Ammon's horn (tissue), 1 donor: ENCODE measurements around the gene ECHDC1.
"Not testable (repeated sequence)": the region's sequence is repeated elsewhere in the genome, so short reads cannot be mapped to it uniquely, and the experiment has no call there.

Experiments
- DNase-seq: peaks from one replicate; pipeline ENCODE4 v3.0.0-alpha.2; 2016; ENCODE audit warnings: low spot score

Gene ECHDC1

GRCh38 chr6:127342946-127343808 lies at the start of gene ECHDC1:
Gene ECHDC1 (minus strand): TSS chr6:127343609. CDS start chr6:127331028, 12,581 bp downstream.
- peak; percentile 77 for DNase-seq

- no peak for DNase-seq
Observed at GRCh38 chr6:127392301-127392700, 48.9 kb upstream of the ECHDC1 start.

- no peak for DNase-seq
Observed at GRCh38 chr6:127391094-127391953, 47.9 kb upstream of the ECHDC1 start.

GRCh38 chr6:127389706-127390105 lies 46.3 kb upstream of the ECHDC1 start:
- no peak for DNase-seq

GRCh38 chr6:127385668-127386430 lies 42.4 kb upstream of the ECHDC1 start:
- DNase-seq: no peak

- DNase-seq: not testable (repeated sequence)
Observed at GRCh38 chr6:127384848-127385247, 41.4 kb upstream of the ECHDC1 start.

GRCh38 chr6:127383988-127384387 lies 40.6 kb upstream of the ECHDC1 start:
- DNase-seq: no peak

GRCh38 chr6:127382413-127382812 lies 39.0 kb upstream of the ECHDC1 start:
- DNase-seq: no peak

- no peak for DNase-seq
Observed at GRCh38 chr6:127381384-127381783, 38.0 kb upstream of the ECHDC1 start.

GRCh38 chr6:127376685-127377084 lies 33.3 kb upstream of the ECHDC1 start:
- DNase-seq: no peak

- no peak for DNase-seq
Observed at GRCh38 chr6:127367023-127367375, 23.6 kb upstream of the ECHDC1 start.

GRCh38 chr6:127366282-127367022 lies 23.0 kb upstream of the ECHDC1 start:
- DNase-seq: no peak

- no peak for DNase-seq
Observed at GRCh38 chr6:127365874-127366273, 22.5 kb upstream of the ECHDC1 start.

GRCh38 chr6:127352524-127352923 lies 9.1 kb upstream of the ECHDC1 start:
- DNase-seq: peak; percentile 5

- DNase-seq: no peak
Observed at GRCh38 chr6:127349980-127350379, 6.6 kb upstream of the ECHDC1 start.

GRCh38 chr6:127348028-127348661 lies 4.7 kb upstream of the ECHDC1 start:
- no peak for DNase-seq

GRCh38 chr6:127347178-127347577 lies 3.8 kb upstream of the ECHDC1 start:
- no peak for DNase-seq

- DNase-seq: no peak
Observed at GRCh38 chr6:127345521-127345920, 2.1 kb upstream of the ECHDC1 start.

- DNase-seq: peak; percentile 7
Observed at GRCh38 chr6:127343809-127344659, 625 bp upstream of the ECHDC1 start.

- no peak for DNase-seq
Observed at GRCh38 chr6:127342296-127342945, 988 bp downstream of the ECHDC1 start.
